Chondrocyte (in vitro differentiated cells): ENCODE measurements around the gene MYL12B. TPM values are rescaled to one million over a fixed set of nuclear protein-coding genes. Genes with fewer than 3 reads are reported as not detected.
"Not testable (repeated sequence)": the region's sequence is repeated elsewhere in the genome, so short reads cannot be mapped to it uniquely, and the experiment has no call there.

Experiments used
- DNase-seq: peaks from one replicate; pipeline ENCODE4 v3.0.0; 2021; ENCODE audit warnings: mixed read lengths, low spot score
- H3K27ac Mint-ChIP-seq: one replicate; pipeline ENCODE4 v1.8.0; 2021; ENCODE audit warnings: mild to moderate bottlenecking, moderate library complexity, mixed read lengths; ENCODE audit not compliant: unreplicated experiment
- H3K27me3 Mint-ChIP-seq: 2 replicates; pipeline ENCODE4 v1.8.0; 2021; ENCODE audit warnings: low read depth, mixed read lengths
- H3K36me3 Mint-ChIP-seq: 2 replicates; pipeline ENCODE4 v1.8.0; 2021; ENCODE audit warnings: low read depth, mixed read lengths
- H3K4me1 Mint-ChIP-seq: 2 replicates; pipeline ENCODE4 v1.8.0; 2021; ENCODE audit warnings: low read depth, mild to moderate bottlenecking, mixed read lengths
- H3K4me3 Mint-ChIP-seq: one replicate; pipeline ENCODE4 v1.8.0; 2021; ENCODE audit warnings: mild to moderate bottlenecking, moderate library complexity, mixed read lengths; ENCODE audit not compliant: unreplicated experiment
- H3K9me3 Mint-ChIP-seq: 2 replicates; pipeline ENCODE4 v1.8.0; 2021; ENCODE audit warnings: low read depth, mixed read lengths
- total RNA-seq: library from RNA; stranded (reverse); gene quantifications from 3 replicates; pipeline ENCODE4 v1.2.1, GENCODE V29; 2021
- TF ChIP-seq, protein P1 (sequence below): fragments of 200-600 bp; sonication (generic); IDR thresholded peaks from 2 replicates; pipeline ENCODE4 v1.5.0; 2021; ENCODE audit warnings: antibody characterized with exemption, mild to moderate bottlenecking, moderate library complexity

The MYL12B gene
- total RNA-seq, 1 donor from 2014 or later = 327 TPM

DNA sequence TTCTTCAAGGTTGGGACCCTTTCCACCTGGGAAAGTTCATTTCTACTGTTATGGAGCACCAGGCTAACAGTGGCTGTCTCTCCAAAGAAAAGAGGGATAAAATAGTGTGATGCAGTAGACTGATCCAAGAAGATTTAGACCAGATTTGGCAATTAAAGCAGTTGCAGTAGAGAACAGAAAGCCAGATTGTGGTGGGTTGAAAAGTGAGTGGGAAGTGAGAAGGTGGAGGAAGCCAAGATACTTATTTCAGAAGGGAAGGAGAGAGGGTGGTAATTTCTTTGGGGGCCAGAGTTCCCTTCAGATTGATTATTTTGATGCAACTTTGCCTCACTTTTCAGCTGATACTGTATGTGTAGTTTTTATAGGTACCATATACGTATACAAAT lies 8.0 kb downstream of the MYL12B start:
- Mint-ChIP-seq H3K9me3 (no peaks in the 10 kb centered on the region), H3K4me1 (peaks cover 76% of the 10 kb centered on the region), H3K4me3 (no peak overlapping the region), H3K27me3 (no peaks in the 10 kb centered on the region), H3K36me3 (peaks cover 11% of the 10 kb centered on the region), H3K27ac (peak overlapping the region; percentile 74)
- TF ChIP-seq, protein P1, sequence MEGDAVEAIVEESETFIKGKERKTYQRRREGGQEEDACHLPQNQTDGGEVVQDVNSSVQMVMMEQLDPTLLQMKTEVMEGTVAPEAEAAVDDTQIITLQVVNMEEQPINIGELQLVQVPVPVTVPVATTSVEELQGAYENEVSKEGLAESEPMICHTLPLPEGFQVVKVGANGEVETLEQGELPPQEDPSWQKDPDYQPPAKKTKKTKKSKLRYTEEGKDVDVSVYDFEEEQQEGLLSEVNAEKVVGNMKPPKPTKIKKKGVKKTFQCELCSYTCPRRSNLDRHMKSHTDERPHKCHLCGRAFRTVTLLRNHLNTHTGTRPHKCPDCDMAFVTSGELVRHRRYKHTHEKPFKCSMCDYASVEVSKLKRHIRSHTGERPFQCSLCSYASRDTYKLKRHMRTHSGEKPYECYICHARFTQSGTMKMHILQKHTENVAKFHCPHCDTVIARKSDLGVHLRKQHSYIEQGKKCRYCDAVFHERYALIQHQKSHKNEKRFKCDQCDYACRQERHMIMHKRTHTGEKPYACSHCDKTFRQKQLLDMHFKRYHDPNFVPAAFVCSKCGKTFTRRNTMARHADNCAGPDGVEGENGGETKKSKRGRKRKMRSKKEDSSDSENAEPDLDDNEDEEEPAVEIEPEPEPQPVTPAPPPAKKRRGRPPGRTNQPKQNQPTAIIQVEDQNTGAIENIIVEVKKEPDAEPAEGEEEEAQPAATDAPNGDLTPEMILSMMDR = no peak
- DNase-seq = no peak

DNA sequence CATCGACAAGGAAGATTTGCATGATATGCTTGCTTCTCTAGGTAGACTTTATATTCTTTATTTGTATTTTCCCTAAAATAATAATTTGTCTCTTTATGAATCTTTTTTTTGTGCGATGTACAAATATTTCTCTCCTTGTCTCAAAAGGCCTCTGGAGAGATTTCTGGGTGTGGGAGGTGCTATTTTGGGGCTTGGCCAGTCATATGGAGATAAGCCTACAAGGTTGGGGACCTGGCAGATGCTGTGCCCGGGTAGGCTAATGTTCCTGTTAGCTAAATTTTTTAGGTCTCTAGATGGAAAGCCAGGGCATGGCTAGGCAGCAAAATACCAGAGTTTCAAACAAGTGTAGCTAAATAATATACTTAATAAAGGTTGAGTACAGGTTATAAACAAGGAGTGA lies 11.1 kb downstream of the MYL12B start:
- no peak overlapping the region for H3K4me3 Mint-ChIP-seq
- TF ChIP-seq, protein P1 = no peak
- H3K4me1 Mint-ChIP-seq = peaks cover 48% of the 10 kb centered on the region
- no peaks in the 10 kb centered on the region for H3K27me3 Mint-ChIP-seq
- H3K27ac Mint-ChIP-seq = no peak overlapping the region
- no peaks in the 10 kb centered on the region for H3K9me3 Mint-ChIP-seq
- no peak for DNase-seq
- peaks cover 24% of the 10 kb centered on the region for H3K36me3 Mint-ChIP-seq

DNA sequence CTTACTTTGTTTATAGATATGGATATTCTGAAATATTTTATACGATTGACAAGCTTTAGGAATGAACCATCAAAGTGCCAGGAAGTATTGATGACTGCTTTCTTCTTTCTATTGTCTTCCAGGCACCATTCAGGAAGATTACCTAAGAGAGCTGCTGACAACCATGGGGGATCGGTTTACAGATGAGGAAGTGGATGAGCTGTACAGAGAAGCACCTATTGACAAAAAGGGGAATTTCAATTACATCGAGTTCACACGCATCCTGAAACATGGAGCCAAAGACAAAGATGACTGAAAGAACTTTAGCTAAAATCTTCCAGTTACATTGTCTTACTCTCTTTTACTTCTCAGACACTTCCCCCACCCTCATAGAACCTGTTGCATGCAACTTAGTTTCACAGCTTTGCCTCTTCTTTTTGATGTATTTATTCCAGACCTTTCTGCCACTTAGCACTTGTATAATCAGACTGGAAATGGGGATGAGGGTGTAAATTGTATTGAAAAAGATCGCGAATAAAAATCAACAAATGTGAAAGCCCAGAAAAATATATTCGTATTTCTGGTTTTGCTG lies 15.8 kb downstream of the MYL12B start:
- not testable (repeated sequence) for H3K27ac Mint-ChIP-seq, H3K9me3 Mint-ChIP-seq, H3K4me3 Mint-ChIP-seq, DNase-seq, H3K27me3 Mint-ChIP-seq
- Mint-ChIP-seq H3K36me3 (peaks cover 31% of the 10 kb centered on the region), H3K4me1 (peaks cover 19% of the 10 kb centered on the region)

DNA sequence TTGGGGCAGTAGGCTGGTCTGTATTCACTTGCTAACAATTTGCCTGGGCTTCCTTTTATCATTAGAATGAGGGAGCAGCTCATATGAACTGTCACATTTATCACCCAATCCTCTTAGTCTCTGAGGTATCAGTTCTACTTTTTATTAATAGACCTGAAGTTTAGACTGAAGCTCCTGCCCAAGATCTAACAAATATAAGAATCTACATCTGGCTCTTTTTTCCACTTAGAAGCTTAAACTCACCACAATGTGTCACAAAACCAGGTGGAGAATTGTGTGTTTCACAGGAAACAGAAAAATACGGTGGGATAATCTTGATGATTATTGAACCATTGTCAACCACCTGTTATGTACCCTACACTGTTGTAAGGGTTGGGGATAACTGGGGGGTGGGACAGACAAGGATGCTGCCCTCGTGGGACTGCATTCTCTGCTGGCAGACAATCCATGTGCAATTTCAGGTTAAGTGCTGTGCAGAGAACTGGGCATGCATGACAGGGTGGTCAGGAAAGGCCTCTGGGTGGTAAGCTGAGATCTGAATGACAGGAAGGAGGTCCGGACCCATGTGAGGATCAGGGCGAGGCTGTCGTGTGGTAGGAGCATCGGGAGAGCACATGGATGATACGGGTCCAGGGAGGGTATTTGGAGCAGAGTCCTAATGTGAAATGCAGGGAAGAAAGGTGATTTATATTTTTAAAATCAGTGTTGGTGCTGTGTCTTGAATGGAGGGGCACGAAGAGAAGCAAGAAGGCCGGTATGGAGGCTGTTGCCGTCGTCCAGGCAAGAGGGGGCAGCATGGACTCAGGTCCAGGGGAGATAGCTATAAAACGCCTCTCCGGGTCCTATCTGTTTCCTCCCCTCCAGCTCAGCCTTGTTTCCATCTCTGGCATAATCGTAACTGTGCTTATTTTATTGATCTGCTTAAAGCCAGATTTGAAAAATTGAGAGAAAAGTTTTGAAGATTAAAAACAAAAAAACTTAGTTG lies 17.6 kb downstream of the MYL12B start:
- no peaks in the 10 kb centered on the region for H3K9me3 Mint-ChIP-seq
- peak overlapping the region; percentile 29 for H3K27ac Mint-ChIP-seq
- no peak overlapping the region for H3K4me3 Mint-ChIP-seq
- H3K36me3 Mint-ChIP-seq = peaks cover 22% of the 10 kb centered on the region
- DNase-seq = no peak
- TF ChIP-seq, protein P1 = peak; percentile 34
- peaks cover 18% of the 10 kb centered on the region for H3K4me1 Mint-ChIP-seq
- H3K27me3 Mint-ChIP-seq = no peaks in the 10 kb centered on the region

DNA sequence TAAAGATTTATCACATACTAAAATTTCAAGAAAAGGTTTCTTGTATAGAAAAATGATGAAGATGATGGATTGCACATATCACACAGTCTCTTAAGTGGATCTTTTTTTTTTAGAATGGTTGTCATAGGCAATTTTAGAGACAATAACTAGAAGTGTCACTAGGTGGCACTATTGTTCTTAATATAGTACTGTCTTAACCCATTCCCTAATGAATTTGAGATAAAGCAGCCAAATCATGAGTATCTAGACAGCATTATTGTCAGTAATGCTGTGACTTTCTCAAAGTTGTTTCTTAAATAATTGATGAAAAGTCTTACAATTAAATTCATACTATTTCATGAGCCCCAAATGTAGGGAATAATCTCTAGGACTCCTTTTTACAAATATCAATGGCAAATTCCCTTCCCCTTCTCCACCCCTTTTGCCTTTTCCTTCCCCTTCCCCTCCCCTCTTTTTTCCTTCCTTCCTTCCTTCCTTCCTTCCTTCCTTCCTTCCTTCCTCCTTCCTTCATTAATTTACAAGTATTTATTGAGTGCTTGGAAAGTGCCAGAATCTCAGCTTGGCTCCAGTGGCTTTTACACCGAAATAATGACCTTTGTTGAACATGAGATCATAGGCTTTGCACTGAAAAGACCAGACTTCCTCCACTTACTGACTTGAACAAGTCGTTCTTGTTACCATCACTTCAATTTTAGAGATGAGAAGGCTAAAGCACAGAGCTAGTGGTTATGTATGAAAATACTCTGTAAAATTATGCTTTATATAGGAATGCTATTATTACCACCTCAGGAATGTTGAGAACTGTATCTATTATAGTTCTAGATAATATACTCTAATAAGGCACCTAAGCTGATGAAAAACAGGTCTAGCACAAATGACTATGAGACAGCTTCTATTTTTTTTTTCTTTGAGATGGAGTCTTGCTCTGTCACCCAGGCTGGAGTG lies 19.8 kb downstream of the MYL12B start:
- TF ChIP-seq, protein P1 = peak; percentile 93
- no peak for DNase-seq
- H3K27ac Mint-ChIP-seq = peak overlapping the region; percentile 10
- peaks cover 18% of the 10 kb centered on the region for H3K4me1 Mint-ChIP-seq
- no peaks in the 10 kb centered on the region for H3K27me3 Mint-ChIP-seq
- H3K9me3 Mint-ChIP-seq = no peaks in the 10 kb centered on the region
- H3K36me3 Mint-ChIP-seq = peaks cover 12% of the 10 kb centered on the region
- no peak overlapping the region for H3K4me3 Mint-ChIP-seq
